T-helper 2 cell treated with Interferon-gamma antibody and Interleukin-4, amounts not matched to agents 100 ng/mL and 5 ng/mL, for 36 hours (primary cell): ENCODE measurements around the gene ACAA1. TPM values are rescaled to one million over a fixed set of nuclear protein-coding genes. Genes with fewer than 3 reads are reported as not detected.

Experiments used
- intact Hi-C: fragments of 100-400 bp; cut with micrococcal nuclease; formaldehyde crosslinking; loops from one replicate; pipeline ENCODE4 v1.15.1; 2023
- total RNA-seq: library from RNA; stranded (reverse); gene quantifications from 2 replicates; pipeline ENCODE4 v1.2.3, GENCODE V29; 2022

Gene ACAA1
- total RNA-seq = 91.9 and 92.4 TPM in 2 replicates

DNA sequence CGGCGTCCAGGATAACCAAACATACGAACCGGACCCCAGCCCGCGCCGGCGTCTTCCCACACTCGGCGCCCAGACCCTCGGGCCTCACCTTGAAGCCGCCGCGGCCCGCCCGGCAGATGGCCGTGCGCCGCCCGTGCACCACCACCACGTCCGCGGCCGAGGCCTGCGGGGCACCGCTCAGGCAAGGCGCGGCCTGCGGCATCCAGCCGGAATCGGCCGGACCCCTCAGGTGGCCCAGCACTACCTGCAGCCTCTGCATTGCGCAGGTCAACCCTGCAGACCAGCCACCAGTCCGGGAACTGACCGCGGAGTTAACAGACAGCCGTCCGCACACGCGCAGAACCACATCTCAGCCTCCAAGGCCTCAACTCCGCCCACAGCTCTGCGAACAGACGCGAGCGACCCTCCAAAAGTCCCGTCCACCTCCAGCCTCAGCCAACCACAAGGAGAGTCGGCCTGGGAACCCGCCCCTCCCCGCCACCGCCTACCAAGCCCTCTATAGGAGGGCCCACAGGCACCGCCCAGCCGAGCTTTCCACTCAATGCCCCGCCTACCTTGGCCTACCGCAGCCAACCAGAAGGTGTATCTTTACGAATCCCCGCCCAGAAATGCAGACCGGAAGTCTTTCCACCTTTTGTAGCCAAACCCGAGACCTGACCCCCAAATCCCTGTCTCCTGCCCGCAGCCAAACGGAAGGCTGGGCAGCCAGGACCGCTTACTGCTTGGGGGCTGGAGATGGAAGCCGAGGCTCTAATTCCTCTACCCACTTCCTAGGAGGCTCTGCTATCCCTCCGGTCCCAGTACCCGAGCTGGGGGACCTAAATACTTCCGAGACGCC is at the start of gene ACAA1:
ACAA1 (minus strand) TSS at position 351 of the 838 bp plus-strand sequence; CDS start at position 259, 92 bp downstream.
- intact Hi-C loops = loop anchor here (1.0 to 10.0 kb wide), 11 partner anchors 15 to 518 kb away; partner anchors contain the start of genes ACVR2B, DLEC1, EXOG and OXSR1

DNA sequence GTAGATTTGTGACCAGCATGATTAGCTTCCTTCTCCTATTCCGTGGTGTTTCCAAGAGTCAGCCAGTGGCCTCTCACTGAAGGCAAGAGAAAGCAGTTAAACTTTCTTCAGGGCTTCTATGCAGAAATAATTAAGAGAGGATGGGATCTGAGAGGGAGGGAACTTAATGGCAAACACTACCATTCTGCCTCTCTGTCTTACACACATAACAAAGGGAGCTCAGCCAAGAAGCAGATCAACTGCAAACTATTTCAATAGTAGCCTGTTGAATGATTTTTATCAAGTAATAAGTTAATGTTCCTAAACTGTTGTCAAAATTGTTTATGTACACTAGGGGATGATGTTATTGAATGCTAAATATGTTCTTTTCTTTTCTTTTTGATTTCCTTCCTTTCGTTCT is 40.3 kb upstream of the ACAA1 start:
- intact Hi-C loops = no loop called here

DNA sequence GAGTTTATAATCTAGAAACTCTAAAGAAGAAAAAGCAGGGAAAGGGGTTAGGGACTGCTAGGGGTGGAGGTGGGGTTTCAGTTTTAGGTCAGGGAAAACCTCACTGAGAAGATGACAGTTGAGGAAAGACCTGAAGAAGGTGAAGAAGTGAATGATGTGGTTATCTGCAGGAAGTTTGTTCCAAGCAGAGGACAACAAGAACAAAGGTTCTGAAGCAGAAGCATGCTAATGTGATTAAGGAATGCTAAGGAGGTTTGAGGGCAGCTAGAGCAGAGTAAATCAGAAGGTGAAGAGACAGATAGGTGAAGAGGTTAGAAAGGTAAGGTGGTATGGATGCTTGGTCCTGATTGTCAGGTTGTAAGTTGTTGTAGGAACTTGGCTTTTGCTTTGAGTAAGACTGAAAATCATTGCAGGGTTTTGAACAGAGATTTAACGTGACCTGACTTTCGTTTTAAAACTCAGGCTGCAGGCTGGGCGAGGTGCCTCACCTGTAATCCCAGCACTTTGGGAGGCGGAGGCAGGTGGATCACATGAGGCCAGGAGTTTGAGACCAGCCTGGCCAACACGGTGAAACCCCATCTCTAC is 37.0 kb upstream of the ACAA1 start:
- intact Hi-C loops = no loop called here

DNA sequence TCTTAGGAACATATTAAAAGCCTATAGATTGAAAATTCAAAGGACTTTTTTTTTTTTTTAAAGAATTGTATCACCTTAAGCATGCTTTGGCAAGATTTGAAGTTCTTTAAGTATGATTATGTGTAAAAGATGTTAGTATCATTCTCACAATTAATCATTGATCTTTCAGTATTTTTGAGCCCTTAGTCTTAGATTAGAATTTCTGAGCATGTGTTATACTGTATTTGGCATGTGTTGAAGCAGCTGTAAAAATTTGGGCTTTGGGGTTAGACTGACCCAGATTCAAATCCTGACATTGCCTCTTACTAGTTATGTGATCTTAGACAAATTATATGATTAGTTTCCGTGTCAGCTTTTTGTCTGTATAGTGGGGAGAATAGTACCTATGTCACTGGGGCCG is 34.7 kb upstream of the ACAA1 start:
- intact Hi-C loops = no loop called here

GRCh38 chr3:38170722-38171121 is 33.8 kb upstream of the ACAA1 start:
- intact Hi-C loops = no loop called here

- intact Hi-C loops = loop anchor here (10.0 kb wide), 1 partner anchor 1236 kb away; the partner anchor contains the start of gene RPSA
Observed at GRCh38 chr3:38169027-38169317, 32.0 kb upstream of the ACAA1 start.

DNA sequence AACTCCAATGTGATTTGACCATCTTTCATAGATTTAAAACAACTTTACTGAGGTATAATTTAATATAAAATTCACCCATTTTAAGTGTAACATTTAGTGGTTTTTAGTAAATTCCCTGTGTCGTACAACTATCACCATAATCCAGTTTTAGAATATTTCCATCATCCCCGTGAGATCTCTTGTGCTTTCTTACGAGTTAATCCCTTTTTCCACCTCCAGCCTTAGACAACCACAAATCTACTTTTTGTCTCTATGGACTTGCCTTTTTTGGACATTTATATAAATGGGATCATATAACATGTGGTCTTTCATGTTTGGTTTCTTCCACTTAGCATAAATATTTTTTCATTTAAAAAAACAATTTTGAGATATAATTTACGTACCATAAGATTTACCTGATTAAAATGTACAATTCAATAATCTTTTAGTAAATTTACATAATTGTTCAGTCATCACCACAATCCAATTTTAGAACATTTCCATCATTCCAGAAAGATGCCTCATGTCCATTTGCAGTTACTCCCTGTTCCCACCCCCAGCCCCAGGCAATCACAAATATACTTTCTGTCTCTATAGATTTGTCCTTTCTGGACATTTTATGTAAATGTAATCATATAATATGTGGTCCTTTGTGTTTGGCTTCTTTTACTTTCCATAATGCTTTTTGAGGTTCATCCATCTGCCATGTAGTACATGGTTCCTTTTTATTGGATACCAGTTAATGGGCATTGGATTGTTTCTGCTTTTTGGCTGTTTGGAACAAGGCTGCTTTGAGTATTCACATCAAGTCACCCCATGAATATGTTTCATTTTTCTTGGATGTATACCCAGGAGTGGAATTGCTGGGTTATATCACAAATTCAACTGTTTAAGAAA is 31.5 kb upstream of the ACAA1 start:
- intact Hi-C loops = loop anchor here (10.0 kb wide), 1 partner anchor 1236 kb away; the partner anchor contains the start of gene RPSA

- intact Hi-C loops = loop anchor here (10.0 kb wide), 1 partner anchor 1237 kb away; the partner anchor contains the start of gene RPSA
Observed at GRCh38 chr3:38167591-38167990, 30.7 kb upstream of the ACAA1 start.

DNA sequence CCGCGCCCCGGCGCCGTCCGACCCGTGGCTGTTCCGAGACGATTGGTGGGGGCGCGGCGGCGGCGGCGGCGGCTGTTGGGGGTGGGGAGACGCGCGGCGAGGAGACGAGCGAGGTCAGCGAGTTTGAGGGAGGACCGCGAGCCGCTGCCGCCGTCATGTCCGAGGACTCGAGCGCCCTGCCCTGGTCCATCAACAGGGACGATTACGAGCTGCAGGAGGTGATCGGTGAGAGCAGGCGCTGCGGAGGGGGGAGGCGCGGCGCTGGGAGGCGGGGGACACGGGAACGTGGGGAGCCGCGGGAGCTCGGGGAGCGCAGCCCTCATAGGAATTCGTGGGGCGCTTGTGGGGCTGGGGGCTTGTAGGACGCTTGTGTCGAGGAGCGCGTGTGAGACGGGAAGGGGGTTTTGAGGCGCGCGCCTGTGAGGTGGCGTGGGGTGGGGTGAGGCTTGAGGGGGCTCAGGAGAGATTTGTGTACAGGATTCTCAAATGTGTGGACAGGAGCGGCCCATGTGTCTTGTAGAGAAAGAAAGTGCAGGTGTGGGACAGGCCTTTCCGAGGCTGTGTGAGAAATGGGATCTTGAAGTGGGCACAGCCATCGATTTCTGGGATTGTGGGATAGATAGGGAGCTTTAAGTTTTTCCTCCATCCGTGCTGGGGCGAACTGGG is 28.9 kb upstream of the ACAA1 start:
- intact Hi-C loops = loop anchor here (1.0 to 10.0 kb wide), 7 partner anchors 14 to 1239 kb away; partner anchors contain the start of genes ACAA1, EPM2AIP1, MLH1 and RPSA

GRCh38 chr3:38164952-38165721 is 28.2 kb upstream of the ACAA1 start, which contains the start of gene OXSR1:
TSS of gene OXSR1 (plus strand) at chr3:38165537. CDS start at chr3:38165877, 340 bp downstream.
- intact Hi-C loops = loop anchor here (1.0 to 10.0 kb wide), 7 partner anchors 13 to 1240 kb away; partner anchors contain the start of genes ACAA1, EPM2AIP1, MLH1 and RPSA

GRCh38 chr3:38164643-38164951 is 27.7 kb upstream of the ACAA1 start:
- intact Hi-C loops = loop anchor here (2.0 to 10.0 kb wide), 3 partner anchors 40 to 1240 kb away; partner anchors contain the start of genes EPM2AIP1, MLH1 and RPSA

DNA sequence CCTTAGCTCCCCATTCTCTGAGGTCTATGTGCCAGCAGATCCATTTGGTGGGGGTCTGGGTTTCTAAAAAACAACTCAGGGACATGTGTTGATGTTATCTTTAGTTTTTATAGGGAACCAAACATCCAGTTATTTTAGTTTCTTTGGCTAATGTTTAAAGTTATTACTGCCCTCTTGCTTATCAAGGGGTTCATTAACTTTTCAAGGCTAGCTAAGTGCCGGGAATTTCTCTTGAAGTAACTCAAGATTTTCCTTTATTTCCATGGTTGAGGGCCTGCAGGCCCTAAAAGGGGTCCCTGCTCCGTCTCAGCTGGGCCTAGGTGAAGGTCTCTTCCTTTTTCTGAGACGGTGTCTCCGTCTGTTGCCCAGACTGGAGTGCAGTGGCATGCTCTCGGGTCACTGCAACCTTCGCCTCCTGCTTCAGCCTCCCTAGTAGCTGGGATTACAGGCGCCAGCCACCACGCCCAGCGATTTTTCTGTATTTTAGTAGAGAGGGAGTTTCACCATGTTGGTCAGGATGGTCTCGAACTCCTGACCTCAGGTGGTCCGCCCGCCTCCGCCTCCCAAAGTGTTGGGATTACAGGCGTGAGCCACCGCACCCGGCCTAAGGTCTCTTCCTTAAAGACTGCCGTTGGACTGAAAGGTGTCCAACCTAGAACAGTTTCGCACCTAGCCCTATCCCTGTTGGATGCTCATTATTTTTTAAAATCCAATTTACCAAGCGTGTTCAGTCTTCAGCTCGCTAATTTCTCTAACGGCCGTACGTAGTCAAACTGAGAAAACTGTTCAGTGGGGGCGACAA is 27.1 kb upstream of the ACAA1 start:
- intact Hi-C loops = loop anchor here (2.0 to 10.0 kb wide), 3 partner anchors 41 to 1241 kb away; partner anchors contain the start of genes EPM2AIP1, MLH1 and RPSA

- intact Hi-C loops = loop anchor here (10.0 kb wide), 1 partner anchor 1242 kb away; the partner anchor contains the start of gene RPSA
Observed at GRCh38 chr3:38163117-38163840, 26.4 kb upstream of the ACAA1 start.

DNA sequence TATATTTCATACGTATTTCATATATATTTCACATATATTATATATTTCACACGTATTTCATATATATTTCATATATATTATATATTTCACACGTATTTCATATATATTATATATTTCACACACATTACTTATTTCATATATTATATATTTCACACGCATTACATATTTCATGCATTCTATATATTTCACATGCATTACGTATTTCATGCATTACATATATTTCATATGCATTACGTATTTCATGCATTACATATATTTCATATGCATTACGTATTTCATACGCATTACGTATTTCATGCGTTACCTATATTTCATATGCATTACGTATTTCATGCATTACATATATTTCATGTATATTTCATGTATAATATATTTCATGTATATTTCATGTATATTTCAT is 23.8 kb upstream of the ACAA1 start:
- intact Hi-C loops = loop anchor here (10.0 kb wide), 1 partner anchor 1244 kb away; the partner anchor contains the start of gene RPSA

- intact Hi-C loops = no loop called here
Observed at GRCh38 chr3:38158472-38158871, 21.5 kb upstream of the ACAA1 start.

- intact Hi-C loops = no loop called here
Observed at GRCh38 chr3:38157595-38157994, 20.7 kb upstream of the ACAA1 start.

DNA sequence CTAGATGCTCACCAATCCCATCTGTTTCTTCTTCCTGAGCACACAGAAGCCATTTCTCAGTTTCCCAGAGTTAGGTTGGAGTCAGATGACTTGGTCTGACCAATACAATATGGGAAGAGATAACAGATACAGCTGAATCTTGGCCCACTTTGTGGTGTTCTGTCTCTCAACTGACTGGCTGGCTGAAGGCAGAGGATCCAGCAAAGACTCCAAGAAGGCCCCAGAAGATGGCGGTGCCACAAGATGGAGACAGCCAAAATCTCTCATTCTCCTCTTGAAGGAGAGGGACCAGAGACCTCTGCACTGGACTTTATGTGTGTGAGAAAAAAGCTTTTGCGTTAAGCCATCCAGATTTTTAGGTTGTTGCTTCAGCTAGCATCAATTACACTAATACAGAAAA is 20.2 kb upstream of the ACAA1 start:
- intact Hi-C loops = no loop called here

- intact Hi-C loops = no loop called here
Observed at GRCh38 chr3:38155825-38156224, 18.9 kb upstream of the ACAA1 start.
